Anterior cingulate cortex (tissue), 58 donors: ENCODE results near the gene YIPF1.
A peak's percentile ranks its signal among the peaks of the same experiment; 100 is the strongest.
"Not testable (repeated sequence)": the region's sequence is repeated elsewhere in the genome, so short reads cannot be mapped to it uniquely, and the experiment has no call there.

Source experiments
- DNase-seq, 58 donors: peaks; one replicate each; lab custom pipeline; 2025; lab: John Stamatoyannopoulos, UW

The YIPF1 gene

DNA sequence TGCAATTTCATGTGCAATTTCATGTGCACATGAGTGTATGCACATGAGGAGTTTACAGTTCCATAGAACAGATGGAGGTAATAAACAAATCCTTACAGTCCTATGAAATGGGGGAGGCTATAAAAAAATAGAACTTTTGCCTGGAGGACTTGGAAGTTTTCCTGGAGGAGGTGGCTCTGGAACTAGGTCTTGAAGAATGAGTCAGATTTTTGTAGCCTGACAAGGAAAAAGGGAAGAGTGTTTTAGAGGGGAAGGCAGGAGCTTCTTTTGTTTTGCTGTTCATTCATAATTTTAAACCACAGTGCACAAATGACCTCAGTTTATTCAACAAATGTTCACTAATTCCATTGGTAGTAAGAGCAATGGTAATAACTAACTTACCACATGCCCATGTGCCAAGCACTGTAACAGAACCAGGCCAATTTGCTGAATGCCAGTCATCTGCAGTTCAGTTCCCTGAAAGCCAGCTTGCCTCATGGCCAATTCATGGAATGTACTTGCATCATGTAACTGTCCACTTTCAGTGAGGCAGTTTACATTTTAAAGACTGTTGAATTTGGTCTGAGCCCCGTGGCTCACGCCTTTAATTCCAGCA, 7.1 kb upstream of the YIPF1 start:
- peak in 4 of 58 donors; percentile 2 to 43 (median 27) for DNase-seq

DNA sequence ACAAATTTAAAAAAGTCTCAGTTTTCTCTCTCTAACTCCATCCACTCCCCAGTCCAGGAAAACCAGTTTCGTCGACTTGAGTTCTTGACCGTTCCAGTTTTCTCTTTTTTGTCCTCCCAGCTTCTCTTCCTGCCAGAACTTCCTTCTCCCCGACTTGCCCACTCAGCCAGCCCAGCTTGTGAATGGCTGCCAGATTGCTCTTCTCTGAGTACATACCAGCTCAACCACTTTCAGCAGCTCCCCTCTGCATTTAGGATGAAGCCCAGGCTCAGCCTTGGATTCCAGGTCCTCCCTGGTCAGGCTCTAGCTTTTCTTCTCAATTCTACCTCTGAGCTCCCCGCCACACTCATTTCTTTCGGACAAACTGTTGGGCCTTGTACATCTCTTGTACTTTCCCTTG, 5.8 kb upstream of the YIPF1 start:
- peak in 13 of 58 donors; percentile 6 to 42 (median 18) for DNase-seq

DNA sequence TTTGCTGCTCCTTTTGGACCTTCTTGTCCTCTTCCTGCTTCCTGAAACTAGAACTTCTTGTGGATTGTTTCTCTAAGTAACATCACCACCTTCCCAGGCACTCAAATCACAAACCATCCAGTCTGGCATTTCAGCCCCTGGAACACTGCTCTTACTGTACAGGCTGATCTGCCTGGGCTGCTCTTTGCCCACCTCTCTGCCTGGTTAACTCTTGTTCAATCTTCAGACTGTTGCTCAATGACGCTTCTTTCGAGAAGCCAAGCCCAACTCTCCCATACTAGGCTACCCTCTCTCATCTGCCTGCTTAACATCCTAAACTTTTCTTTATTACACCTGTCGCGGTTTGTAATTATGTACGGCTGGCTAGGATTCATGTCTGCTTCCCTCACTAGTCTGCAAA, 5.0 kb upstream of the YIPF1 start:
- no peak for DNase-seq

DNA sequence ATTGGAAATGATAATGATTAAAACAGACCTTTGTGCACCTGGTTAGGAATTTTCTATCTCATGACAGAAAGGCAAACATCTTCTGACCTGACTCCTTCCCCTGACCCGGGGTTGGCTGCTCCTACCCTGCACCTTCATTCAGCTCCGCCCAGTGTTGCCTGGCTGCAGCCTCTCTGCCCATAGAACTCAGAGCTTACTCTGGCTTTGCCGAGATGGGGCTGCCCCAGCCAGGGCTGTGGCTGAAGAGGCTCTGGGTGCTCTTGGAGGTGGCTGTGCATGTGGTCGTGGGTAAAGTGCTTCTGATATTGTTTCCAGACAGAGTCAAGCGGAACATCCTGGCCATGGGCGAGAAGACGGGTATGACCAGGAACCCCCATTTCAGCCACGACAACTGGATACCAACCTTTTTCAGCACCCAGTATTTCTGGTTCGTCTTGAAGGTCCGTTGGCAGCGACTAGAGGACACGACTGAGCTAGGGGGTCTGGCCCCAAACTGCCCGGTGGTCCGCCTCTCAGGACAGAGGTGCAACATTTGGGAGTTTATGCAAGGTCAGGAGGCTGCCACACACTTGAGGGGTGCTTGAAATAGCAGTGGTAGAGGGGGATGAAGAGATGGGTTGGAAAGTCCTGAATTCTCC, 4.5 kb upstream of the YIPF1 start, which contains the start of gene DIO1:
DIO1 (plus strand) TSS at position 189 of the 638 bp plus-strand sequence; CDS start at position 213, 24 bp downstream.
- DNase-seq, result no peak

DNA sequence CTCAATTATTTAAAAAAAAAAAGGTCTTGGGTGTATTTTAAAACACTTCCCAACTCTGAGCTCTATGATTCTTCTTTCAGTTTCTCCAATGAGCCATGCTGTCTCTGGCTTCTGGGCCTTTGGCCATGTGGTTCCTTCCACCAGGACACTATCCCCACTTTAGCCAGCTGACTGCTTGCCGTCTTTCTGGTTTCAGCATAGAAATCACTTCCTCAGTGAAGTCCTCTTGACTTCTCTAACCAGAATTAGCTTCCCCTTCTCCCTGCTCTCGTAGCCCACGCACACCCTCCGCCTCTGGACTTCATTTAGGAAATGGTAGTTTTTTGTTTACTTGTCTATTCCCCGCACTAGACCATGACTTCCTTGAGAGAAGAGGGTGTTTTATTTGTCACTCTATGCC, 3.3 kb upstream of the YIPF1 start:
- DNase-seq, result peak in 33 of 58 donors; percentile 7 to 75 (median 29)

DNA sequence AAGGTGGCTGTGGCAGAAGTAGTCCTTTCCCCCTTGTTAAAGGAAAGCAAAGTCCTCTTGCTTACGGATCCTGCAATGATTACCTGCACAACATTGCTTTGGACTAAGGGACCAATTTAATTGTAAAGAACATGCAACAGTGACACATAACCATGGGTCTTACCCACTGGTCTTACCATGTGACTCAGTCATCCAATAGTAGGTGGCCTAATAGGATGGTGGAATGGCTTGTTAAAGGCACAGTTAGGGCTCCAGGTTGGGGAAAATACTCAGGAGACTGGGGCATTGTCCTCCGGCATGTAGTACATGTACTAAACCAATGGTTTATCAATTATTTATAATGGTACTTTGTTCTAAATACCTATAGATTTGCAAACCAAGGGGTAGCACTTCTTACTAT, 2.1 kb upstream of the YIPF1 start:
- DNase-seq, result no peak

DNA sequence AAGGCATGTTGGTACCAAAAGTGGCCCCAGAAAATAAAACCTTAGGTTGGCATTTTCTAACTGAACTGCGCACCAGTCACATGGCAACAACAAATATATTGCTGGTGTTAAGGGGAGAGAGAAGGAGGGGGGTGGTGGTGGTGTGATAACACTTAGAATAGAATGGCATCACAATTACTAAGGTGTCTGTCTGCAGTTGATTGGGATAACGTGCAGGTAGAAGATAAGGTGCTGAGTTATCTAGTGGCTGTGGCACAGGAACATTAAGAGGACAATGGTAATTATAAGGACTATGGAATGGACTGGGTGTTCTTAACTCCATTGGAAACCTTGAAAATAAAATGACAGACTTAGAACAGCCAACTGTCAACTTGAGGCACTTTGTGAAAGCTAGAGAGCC, 1.4 kb upstream of the YIPF1 start:
- no peak for DNase-seq

DNA sequence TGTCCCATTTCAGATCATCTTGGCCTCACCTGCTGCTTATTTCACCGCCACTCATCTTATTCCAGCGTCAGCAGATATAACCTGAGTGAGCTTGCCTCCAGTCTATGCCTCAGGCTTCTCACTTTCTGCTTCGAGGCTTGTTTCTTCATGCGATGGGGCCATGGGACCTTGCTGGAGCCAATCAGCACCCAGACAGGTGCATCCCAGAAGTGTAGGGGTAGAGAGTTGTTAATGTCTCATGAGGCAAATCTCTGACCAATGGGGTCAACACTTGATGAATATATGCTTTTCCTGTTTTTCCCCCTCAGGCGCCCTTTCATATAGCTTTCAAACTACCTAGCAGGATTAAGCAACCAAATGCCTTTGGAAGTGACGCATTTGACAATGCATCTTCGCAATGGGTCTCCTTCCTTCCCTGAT, 935 bp upstream of the YIPF1 start:
- no peak for DNase-seq

DNA sequence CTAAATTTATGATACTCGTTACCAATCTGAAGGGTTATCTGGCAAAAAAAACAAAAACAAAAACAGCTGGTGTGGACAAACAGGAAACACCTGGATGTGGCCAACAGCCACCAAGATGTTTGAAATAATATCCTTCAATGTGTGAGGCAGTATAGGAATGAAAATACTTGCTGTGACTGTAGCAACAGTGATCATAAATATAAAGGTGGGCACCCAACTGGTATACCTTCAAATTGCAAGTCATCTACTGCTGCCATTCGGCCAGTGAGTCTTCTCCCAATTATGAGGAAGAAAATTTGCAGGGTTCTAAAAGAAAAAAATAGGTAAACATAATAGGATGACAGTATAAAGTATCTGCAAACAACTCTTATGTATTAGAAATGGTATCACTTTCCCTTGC, 916 bp downstream of the YIPF1 start:
- DNase-seq, result no peak

DNA sequence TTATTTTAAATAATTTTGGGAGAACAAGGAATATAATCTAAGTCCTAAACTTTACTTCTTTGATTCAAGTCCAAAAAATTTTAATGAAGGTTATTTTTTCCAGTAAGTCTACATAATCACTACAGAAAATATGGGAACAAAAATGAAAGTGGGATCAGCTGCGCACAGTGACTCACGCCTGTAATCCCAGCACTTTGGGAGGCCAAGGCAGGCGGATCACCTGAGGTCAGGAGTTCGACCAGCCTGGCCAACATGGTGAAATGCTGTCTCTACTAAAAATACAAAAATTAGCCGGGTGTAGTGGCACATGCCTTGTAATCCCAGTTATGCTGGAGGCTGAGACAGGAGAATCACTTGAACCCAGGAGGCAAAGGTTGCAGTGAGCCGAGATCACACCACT, 6.0 kb downstream of the YIPF1 start:
- not testable (repeated sequence) for DNase-seq

DNA sequence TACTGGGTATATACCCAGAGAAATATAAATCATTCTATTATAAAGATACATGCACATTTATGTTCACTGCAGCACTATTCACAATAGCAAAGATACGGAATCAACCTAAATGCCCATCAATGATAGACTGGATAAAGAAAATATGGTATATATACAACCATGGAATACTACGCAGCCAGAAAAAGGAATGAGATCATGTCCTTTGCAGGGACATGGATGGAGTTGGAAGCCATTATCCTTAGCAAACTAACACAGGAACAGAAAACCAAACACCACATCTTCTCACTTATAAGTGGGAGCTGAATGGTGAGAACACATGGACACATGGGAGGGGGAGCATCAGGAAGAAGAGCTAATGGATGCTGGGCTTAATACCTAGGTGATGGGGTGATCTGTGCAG, 7.7 kb downstream of the YIPF1 start:
- not testable (repeated sequence) for DNase-seq

DNA sequence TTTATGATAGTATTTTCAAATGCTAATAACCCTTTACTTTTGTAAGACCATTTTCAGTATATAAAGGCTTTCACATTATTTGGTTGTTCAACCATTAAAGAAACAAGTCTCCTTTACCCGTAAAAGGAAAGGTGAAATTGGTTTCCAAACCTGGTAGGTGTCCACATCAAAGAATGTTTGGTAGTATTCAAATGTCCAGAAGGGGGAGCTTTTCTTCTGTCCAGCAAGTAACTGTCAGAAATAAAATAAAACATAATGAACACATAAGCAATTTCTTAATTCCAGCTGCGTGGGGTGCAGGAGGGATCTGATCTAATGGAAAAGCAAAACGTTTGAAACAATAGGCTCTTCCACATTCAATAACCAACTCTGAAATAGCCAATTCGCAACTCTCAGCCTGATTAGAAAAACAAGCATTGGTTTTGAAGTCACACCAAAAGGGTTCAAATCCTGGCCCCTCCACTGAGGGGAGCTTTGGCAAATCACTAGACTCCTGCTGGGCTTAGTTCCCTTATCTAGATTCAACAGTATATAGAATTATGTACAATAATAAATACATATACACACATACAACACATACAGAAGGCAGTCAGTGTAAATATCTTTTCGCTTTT, 11.0 kb downstream of the YIPF1 start:
- no peak for DNase-seq

DNA sequence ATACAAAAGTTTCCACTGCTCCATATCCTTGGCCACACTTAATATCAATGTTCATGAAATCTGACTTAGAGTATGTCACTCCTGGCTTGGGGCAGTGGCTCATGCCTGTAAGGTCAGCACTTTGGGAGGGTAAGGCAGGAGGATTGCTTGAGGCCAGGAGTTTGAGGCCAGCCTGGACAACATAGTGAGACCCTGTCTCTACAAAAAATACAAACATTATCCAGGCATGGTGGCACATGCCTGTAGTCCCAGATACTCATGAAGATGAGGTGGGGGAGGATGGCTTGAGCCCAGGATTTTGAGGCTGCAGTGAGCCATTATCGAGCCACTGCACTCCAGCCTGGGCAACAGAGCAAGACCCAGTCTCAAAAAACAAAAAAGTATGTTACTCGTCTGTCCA, 14.4 kb downstream of the YIPF1 start:
- DNase-seq, result not testable (repeated sequence)

DNA sequence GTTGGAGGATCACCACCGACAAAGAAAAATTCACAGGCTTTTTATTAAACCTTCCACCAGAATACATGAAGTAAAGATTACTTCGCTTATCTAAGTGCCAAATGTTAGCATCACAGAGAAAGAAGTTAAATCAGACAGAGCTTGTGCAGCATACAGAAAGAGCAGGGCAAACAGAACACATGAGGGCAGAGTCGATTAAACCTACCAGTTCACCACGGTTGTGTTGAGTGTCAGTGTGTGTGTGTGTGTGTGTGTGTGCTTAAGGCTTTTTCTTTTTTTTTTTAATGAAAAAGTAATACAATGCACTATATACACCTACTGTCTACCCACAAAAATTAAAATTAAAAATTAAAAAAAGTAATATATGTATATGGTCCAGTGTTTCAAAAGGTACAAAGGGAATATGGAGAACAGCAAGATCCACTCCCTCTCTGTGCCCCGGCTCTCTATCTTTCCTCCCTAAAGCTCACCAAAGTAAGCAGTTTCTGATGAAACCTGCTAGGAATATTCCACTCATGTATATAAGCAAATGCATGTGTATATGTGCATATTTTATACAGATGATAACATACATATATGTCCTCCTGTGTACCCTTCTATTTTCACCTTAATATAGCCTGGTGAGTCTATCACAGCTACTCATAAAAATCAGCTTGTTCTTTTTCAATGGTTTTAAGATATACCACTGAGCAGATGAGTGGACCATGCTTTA, 17.7 kb downstream of the YIPF1 start:
- DNase-seq, result no peak

DNA sequence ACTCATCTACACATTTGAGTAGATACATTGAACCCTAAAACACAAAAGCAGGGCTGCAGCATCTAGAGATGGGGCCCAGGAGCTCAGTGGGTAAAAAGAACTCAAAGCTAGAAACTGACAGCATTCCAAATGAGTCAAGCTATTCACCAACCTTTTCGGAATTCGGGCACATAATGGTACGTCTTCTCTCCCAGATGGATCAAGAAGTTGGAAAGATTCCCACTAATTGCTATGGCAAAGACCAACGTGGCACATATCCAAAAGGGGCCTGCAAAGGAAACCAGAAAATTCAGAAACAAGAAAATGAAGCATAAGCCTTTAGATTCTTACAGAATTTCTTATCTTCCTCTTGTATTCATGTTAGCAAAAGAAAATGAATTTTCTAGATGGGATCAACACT, 18.4 kb downstream of the YIPF1 start:
- no peak for DNase-seq

DNA sequence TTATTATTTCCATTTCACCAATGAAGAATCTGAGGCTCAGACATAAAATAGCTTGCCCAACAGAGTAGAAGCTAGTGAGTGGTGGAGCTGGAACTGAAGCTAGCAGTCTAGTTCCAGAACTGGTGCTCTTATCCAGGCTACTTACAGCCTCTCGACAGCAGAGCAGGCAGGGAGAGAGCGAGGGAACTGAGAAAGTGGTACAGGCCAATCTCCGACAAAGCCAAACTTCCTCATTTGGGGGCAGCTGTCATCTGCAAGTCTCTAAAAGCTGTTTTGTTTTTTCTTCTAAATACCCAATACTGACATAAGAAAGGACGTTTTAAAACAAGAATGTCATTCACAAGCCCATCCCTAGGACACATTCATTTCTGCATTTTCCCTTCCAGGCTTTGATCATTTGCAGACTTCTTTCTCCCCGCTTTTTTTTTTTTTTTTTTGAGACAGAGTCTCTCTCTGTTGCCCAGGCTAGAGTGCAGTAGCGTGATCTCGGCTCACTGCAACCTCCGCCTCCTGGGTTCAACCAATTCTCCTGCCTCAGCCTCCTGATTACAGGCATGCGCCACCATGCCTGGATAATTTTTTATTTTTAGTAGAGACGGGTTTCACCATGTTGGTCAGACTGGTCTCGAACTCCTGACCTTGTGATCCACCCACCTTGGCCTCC, 20.0 kb downstream of the YIPF1 start:
- peak in 8 of 58 donors; percentile 1 to 16 (median 2) for DNase-seq

DNA sequence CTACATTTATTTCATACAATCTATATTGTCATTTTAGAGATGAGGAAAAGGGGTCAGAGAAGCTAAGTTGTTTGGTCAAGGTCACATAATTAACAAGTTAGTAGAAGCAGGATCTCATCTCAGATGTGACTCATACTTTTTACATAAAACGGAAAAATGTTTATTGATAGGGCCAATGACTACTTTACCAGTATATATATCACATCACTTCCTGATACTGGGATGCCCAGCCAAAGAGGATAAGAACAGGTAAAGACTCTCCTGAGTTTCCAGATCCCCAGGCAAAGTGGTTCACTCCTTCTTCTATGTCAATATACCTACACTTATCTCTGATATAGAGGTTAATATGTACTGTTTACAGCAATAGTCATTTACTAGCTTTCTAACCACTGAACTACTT, 21.0 kb downstream of the YIPF1 start:
- no peak for DNase-seq

DNA sequence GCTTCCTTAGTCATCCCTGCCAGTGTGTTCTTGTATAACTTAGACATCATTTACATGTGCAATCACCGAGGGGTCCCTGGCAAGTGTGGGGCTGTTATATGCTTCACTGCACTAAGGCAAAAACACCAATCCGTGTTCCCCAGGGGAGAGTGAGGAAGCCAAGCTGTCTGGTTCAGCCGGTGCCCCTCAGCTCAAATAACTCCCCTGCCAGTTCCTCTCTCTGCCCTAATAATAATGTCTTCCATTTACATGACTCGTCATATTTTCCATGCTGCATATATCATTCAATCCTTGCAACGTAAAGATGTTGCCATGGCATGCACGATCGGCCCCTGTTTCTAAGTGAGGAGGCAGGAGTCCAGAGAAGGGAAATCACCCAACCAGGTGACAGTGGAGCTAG, 27.1 kb downstream of the YIPF1 start:
- DNase-seq, result no peak

DNA sequence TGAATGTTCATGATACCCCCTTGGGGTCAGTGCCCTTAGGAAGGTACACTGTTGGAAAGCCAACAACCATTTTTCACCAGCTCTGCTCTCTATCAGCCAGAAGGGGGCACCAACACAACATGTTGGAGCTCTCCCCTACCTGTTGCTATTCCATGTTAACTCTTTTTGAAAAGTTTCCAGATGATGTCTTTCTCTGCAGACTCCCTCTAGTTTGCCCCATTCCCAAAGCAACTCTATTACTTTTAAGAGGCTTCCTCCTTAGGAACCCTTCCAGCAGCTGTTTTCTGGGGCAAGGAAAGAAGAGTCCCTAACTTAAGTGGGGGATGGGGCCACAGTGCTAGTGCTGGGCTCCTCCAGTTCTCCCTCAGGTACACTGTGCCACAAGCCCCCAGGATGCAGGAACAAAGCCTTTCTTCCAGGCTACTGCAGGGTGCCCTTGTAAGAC, 28.6 kb downstream of the YIPF1 start:
- peak in 19 of 58 donors; percentile 1 to 20 (median 4) for DNase-seq

DNA sequence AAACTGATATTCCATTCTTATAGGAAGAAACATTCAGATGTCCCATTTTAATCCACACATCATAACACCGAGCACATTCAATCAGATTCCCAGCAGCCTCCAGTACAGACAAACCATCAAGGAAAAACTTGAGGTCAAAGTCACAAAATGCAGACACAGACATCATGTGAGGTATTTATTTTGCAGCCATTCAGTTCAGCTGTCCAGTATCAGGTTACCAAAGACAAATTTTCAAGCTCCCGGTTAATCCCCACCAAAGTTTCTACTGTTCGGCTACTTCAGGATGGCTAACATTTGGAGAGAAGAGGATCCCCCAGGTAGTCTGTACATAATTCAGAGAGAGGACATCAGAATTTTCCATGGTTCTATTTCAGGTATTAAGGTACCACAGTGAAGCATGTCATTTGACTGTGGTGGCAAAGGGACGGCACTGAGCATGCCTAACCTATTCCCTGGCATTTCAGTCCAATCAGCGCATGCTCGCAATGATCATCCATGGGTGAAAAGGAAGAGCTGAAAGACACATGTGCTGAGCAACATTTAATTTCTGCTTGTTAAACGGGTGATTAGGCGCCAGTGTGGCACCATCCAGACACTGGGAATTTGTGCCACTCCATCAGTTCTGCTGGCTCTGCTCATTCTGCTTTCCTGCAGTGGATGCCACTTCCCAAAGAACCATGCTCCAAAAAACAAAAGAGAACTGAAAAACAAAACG, 37.9 kb downstream of the YIPF1 start:
- DNase-seq, result no peak
